GM18505 (cell line): ENCODE results near the gene CCNJL.
A peak's percentile ranks its signal among the peaks of the same experiment; 100 is the strongest.

Experiments
- ATAC-seq: cut with Tn5 transposase; IDR thresholded peaks from one replicate; pipeline ENCODE4 v1.9.1; 2021; ENCODE audit not compliant: unreplicated experiment
- POLR2A ChIP-seq: IDR thresholded peaks from 4 replicates; pipeline ENCODE4 v1.6.1; 2011; ENCODE audit warnings: borderline replicate concordance; ENCODE audit not compliant: insufficient read depth, insufficient read length; ENCODE audit errors: extremely low read depth

CCNJL gene

DNA sequence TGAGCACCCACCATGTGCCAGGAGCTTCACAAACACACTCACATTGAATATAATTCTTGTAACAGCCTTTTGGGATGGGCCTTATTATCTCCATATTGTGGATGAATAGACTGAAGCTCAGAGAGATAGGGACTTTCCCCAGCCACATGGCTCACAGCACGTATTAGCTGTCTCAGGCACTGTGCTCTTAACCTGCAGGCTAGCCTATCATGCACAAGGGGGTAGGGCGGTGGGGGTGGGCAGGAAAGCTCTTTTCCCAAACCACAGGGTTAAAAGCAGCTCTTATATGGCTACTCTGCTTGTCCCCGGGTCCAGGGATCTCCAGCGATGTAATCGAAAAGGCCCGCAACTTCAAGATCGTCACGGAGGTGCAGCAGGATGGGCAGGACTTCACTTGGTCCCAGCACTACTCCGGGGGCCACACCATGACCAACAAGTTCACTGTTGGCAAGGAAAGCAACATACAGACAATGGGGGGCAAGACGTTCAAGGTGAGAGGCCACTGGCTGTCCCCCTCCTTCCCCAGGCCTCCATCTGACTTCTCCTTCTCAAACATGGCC is 80.5 kb downstream of the CCNJL start:
- no peak for TF ChIP-seq POLR2A
- no peak for ATAC-seq

DNA sequence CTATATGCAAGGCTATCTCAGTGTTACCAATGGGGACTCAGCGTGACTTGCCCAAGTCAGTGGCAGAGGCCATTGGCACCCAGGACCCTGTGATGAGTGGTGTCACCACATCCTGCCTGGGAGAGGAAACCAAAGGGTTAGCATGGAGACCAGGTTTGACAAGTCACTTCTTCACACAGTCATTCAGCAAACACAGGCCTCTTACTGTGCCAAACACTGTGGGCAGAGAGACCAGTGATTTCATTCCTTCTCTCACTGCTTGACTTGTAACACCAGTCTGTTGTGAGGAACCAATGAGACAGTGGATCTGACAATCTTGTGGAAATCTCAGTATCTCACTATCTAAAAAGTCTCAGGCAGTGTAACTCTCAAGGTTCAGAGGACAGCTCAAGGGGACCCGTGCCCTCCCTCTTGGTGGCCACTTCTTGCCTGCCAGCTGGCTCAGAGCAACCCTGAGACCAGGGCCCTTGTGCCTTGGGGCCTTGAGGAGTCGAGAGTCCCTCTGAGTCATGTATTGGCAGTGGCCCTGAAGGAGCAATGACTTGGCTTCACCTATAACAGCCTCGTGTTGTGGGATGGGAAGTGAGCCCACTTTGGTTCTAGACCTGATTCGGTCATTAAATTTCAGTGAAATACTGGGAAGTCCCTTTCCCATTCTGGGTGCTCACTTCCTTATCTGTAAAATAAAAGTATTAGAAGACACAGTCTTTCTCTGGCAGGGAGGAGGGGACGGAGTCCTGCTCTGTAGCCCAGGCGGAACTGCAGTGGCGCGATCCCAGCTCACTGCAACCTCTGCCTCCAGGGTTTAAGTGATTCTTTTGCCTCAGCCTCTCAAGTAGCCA is 81.5 kb downstream of the CCNJL start:
- peak; percentile 67 for ATAC-seq
- no peak for TF ChIP-seq POLR2A

DNA sequence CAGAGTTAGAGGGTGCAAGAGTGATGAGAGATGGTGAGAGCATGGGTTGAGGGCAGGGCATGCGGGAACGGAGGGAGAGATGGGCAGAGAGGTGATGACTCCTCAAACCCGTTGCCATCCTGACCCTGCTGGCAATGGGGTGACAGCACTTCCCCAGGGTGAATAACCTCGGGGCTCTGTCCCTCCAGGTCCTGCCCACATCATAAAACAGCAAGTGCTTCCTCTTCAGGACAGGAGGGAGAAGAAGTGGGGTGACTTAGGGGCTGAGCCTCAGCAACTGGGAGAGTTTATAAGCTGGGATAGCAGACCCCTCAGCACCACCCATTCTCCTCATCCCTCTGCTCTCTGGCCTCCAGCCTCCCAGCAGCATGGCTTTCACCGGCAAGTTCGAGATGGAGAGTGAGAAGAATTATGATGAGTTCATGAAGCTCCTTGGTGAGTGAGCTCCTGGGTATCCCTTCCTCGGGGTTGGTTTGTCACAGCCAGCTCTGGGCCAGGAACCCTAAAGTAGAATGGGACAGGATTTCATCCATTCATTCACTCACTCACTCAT is 83.1 kb downstream of the CCNJL start, which contains the start of gene FABP6:
Gene FABP6, plus strand, starts transcription at position 317 of the 553 bp plus-strand sequence. Its CDS starts 52 bp downstream, at position 369.
- TF ChIP-seq POLR2A, result no peak
- no peak for ATAC-seq

DNA sequence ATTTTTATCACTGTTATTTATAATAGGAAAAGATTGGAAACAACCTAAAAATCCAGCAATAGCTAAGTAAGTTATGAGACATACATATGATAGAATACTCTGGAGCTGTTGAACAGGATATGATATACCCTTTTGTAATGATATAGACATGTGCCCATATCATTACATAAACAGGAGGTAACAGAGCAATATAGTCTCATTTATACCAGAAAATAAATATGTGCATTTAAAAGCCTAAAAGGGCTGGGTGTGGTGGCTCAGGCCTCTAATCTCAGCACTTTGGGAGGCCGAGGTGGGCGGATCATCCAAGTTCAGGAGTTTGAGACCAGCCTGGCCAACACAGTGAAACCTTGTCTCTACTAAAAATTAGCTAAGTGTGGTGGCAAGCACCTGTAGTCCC is 85.4 kb downstream of the CCNJL start:
- no peak for ATAC-seq
- no peak for TF ChIP-seq POLR2A

DNA sequence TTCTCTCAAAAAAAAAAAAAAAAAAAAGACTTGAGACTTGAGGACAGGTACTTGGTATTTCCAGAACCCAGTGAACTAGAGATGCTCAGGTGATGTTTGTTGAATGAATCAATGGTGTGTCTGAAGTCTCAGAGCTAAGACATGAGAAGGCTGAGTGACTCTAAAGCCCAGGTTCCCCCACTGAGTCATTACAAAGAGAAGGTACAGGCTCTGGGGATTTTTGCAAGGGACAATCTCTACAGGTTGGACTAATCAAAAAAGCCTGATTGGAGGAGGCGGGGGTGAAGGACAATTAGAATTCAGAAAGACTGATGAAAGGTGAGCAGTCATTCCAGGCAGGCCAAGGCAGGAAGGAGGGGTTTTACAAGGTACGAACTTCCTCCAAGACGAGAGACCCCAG is 91.3 kb downstream of the CCNJL start:
- no peak for ATAC-seq
- no peak for TF ChIP-seq POLR2A

DNA sequence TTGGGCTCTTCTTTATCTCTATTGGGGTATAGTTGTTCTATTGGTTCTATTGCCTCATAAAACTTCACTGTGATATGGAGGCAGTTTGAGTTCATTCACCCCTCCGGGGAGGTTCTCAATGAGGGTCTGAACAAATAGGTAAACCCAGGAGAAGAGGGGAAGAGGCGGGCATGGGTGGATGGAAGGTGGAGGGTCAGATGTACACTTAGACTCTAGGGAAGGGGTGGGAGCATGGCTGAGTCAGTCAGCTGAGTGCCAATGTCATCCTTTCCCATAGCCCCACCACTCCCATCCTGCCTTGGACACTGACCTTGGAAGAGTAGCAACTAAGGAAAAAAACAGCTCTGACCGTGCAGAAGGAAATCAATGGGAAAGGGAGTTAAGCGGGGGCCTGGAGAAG is 93.0 kb downstream of the CCNJL start:
- no peak for ATAC-seq
- TF ChIP-seq POLR2A, result no peak

DNA sequence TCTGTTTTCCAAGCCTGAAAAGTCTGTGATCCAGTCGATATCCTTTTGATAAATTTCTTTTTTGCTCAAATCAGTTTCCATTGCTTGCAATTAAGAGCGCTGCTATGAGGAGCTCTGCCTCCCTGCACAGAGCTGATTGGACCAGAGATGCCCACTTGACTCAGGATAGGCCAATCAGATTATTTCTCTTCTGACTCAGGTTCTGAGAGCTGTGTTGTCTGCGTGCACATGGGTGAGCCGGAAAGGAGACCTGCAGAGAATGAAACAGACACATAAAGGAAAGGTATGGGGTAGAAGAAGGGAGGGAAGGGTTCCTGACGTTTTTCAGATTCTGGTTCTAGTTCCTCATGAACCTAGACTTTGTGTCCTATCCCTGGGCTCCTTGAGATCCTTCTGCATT is 98.8 kb downstream of the CCNJL start:
- no peak for ATAC-seq
- no peak for TF ChIP-seq POLR2A

DNA sequence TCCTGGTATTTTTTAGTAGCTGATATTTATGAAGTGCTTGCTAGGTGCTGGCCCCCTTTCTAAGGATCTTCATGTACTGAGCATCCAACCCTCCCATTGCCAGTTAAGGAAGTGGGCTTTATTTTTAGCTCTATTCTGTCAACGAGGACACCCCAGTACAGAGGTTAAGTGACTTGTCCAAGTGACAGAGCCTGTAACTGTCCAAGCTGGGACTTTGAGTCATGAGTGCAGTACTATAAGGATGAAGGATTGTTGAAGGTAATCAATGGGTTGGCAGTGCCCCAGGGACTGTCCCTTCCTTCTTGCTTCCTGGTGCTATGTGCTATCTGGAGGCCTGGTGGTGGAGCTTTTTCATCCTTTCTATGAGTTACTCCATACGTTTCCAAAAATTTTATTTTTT is 101.0 kb downstream of the CCNJL start:
- ATAC-seq, result no peak
- no peak for TF ChIP-seq POLR2A

DNA sequence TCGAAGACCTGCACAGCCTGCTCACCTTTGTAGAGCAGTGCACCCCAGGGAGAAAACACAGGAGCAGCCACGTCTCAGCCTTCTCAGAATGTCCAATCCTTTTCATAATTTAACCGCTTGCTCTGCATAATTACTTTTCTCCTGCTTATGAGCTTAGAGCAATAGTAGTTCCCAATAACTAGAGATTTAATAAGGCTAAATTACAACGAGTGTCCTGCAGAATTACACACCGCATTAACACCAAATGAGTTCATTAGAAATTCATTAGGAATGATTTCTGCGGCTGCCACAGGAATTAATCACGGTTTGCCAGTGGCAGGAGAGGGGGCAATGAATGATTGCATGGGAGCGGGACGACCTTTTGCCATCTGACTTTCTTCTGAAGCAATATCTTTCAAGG is 101.8 kb downstream of the CCNJL start:
- no peak for TF ChIP-seq POLR2A
- no peak for ATAC-seq

DNA sequence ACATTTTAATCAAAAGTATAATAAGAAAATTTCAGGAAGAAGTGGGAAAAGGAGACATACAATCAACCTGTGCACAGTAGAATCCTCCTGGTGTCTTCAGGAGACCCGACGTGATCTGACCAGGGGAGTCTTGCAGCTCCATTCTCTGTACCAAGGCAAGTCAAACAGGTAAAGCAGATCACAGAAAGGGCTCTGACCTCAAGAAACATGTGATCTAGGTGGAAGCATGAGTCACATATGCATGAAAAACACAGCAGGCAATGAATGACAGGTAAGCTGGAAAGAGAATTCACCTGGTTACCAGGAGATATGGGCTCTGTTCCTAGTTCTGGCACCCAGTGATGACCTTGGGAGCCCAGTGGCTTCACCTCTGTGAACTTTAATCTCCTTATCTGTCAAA is 102.4 kb downstream of the CCNJL start:
- no peak for ATAC-seq
- TF ChIP-seq POLR2A, result no peak

DNA sequence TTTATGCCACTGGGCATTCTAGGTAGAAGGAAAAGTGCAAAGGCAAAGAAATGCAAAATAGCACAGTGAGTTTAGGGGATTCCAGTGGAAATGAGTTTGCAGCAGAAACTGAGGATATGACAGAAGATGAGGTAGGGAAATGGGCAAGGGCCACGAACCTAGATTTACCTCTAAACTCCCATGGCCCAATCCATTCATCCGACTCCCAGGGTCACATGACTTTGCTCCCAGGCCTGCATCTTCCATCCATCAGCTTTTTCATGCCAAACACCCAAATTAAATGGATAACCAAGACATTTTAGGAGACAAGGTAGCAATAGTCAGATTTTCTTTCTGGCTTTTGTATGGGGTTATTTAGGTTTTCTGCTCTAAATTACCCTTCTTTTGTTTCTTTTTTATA is 105.3 kb downstream of the CCNJL start:
- ATAC-seq, result no peak
- TF ChIP-seq POLR2A, result no peak
